Hematopoietic multipotent progenitor cell (in vitro differentiated cells): ENCODE measurements around the gene LDLRAP1. TPM values are rescaled to one million over a fixed set of nuclear protein-coding genes. Genes with fewer than 3 reads are reported as not detected.
A peak's percentile ranks its signal among the peaks of the same experiment; 100 is the strongest.
"Not testable (repeated sequence)": the region's sequence is repeated elsewhere in the genome, so short reads cannot be mapped to it uniquely, and the experiment has no call there.

Source experiments
- DNase-seq, 3 donors: peaks; one replicate each; pipeline ENCODE4 v3.0.0-alpha.2; 2011 to 2015; ENCODE audit warnings: low read depth in 2 of 3, low spot score in 2 of 3
- total RNA-seq: library from RNA; depleted of rRNA; stranded (reverse); fragments of >200 nt; gene quantifications from one replicate; pipeline ENCODE4 v1.2.3, GENCODE V29; 2012

The LDLRAP1 gene
- 13.5 TPM for total RNA-seq

GRCh38 chr1:25543425-25544242 lies at the start of gene LDLRAP1:
LDLRAP1 (plus strand) TSS chr1:25543606; CDS start chr1:25543699, 93 bp downstream.
- peak in 2 of 3 donors; percentile 49 to 54 for DNase-seq

GRCh38 chr1:25494952-25495351 lies 48.5 kb upstream of the LDLRAP1 start:
- no peak for DNase-seq

GRCh38 chr1:25500694-25501093 lies 42.7 kb upstream of the LDLRAP1 start:
- DNase-seq, result no peak

GRCh38 chr1:25501235-25502058 lies 42.0 kb upstream of the LDLRAP1 start:
- DNase-seq, result no peak

GRCh38 chr1:25502957-25503356 lies 40.4 kb upstream of the LDLRAP1 start:
- no peak for DNase-seq

- peak; percentile 36 to 69 (median 59) for DNase-seq
These were observed 39.6 kb upstream of the LDLRAP1 start for GRCh38 chr1:25503551-25504426.

GRCh38 chr1:25504706-25505595 lies 38.5 kb upstream of the LDLRAP1 start:
- no peak for DNase-seq

GRCh38 chr1:25505656-25506385 lies 37.6 kb upstream of the LDLRAP1 start:
- peak in 1 of 3 donors; percentile 66 for DNase-seq

- not testable (repeated sequence) for DNase-seq
These were observed 36.6 kb upstream of the LDLRAP1 start for GRCh38 chr1:25506566-25507463.

- no peak for DNase-seq
These were observed 29.7 kb upstream of the LDLRAP1 start for GRCh38 chr1:25513666-25514065.

GRCh38 chr1:25515033-25515432 lies 28.4 kb upstream of the LDLRAP1 start:
- no peak for DNase-seq

GRCh38 chr1:25516686-25517085 lies 26.7 kb upstream of the LDLRAP1 start:
- no peak for DNase-seq

- no peak for DNase-seq
These were observed 25.7 kb upstream of the LDLRAP1 start for GRCh38 chr1:25517476-25518394.

GRCh38 chr1:25519624-25520023 lies 23.8 kb upstream of the LDLRAP1 start:
- no peak for DNase-seq

- DNase-seq, result peak; percentile 40 to 80 (median 60)
These were observed 22.9 kb upstream of the LDLRAP1 start for GRCh38 chr1:25520446-25521061.

GRCh38 chr1:25522031-25522655 lies 21.3 kb upstream of the LDLRAP1 start:
- no peak for DNase-seq
